Mesenchymal stem cell (in vitro differentiated cells and primary cell): ENCODE measurements around the gene SLC39A3.

Experiments
- DNase-seq: peaks from one replicate; pipeline ENCODE4 v3.0.0-alpha.2; 2013
- H2AFZ ChIP-seq: one replicate; pipeline ENCODE4 v1.6.1; 2013; ENCODE audit warnings: low read depth, mild to moderate bottlenecking, control low read depth, inconsistent platforms, low read length, moderate library complexity
- H2AK5ac ChIP-seq: 2 replicates; pipeline ENCODE4 v1.6.1; 2013; ENCODE audit warnings: low read length, moderate library complexity, mild to moderate bottlenecking, inconsistent platforms; ENCODE audit not compliant: severe bottlenecking
- H2BK120ac ChIP-seq: one replicate; pipeline ENCODE4 v1.6.1; 2013; ENCODE audit warnings: low read depth, mild to moderate bottlenecking, inconsistent platforms, low read length, moderate library complexity
- H2BK12ac ChIP-seq, 2 experiments: one replicate each; pipeline ENCODE4 v1.6.1; 2013; ENCODE audit warnings: inconsistent platforms in 2 of 2, low read length in 2 of 2, mild to moderate bottlenecking in 2 of 2, moderate library complexity in 2 of 2, control low read depth in 1 of 2
- H2BK15ac ChIP-seq: one replicate; pipeline ENCODE4 v1.6.1; 2013; ENCODE audit warnings: mild to moderate bottlenecking, low read depth, inconsistent platforms; ENCODE audit not compliant: poor library complexity, severe bottlenecking
- H2BK5ac ChIP-seq: 2 replicates; pipeline ENCODE4 v1.6.1; 2013; ENCODE audit warnings: low read depth, mild to moderate bottlenecking, low read length, control low read depth, inconsistent platforms; ENCODE audit not compliant: poor library complexity, severe bottlenecking
- H3K14ac ChIP-seq, 2 experiments: one replicate each; pipeline ENCODE4 v1.6.1; 2013; ENCODE audit warnings: inconsistent platforms in 2 of 2, low read length in 2 of 2, control low read depth in 1 of 2, mild to moderate bottlenecking in 1 of 2, moderate library complexity in 1 of 2
- H3K18ac ChIP-seq, 2 experiments: one replicate each; pipeline ENCODE4 v1.6.1; 2013; ENCODE audit warnings: inconsistent platforms in 2 of 2, low read length in 2 of 2, control low read depth in 1 of 2, low read depth in 1 of 2, mild to moderate bottlenecking in 1 of 2
- H3K23ac ChIP-seq, 2 experiments: one replicate each; pipeline ENCODE4 v1.6.1; 2013; ENCODE audit warnings: inconsistent platforms in 2 of 2, low read length in 2 of 2, mild to moderate bottlenecking in 2 of 2, moderate library complexity in 2 of 2, control low read depth in 1 of 2
- H3K27ac ChIP-seq: 2 replicates; pipeline ENCODE4 v1.5.1; 2013; ENCODE audit warnings: mild to moderate bottlenecking, moderate library complexity, low read length, control low read depth, inconsistent platforms; ENCODE audit not compliant: poor library complexity, severe bottlenecking
- H3K27me3 ChIP-seq, 2 experiments: 2 replicates each; pipeline versions ENCODE4 v1.6.1 to v1.7.0; 2013; ENCODE audit warnings: low read length in 2 of 2, mild to moderate bottlenecking in 2 of 2, moderate library complexity in 2 of 2, control low read depth in 1 of 2, inconsistent platforms in 1 of 2; ENCODE audit not compliant: control insufficient read depth in 1 of 2, insufficient read depth in 1 of 2
- H3K36me3 ChIP-seq, 2 experiments: 2 replicates each; pipeline versions ENCODE4 v1.6.1 to v1.7.0; 2013; ENCODE audit warnings: low read length in 2 of 2, control low read depth in 1 of 2, inconsistent platforms in 1 of 2, low read depth in 1 of 2, mild to moderate bottlenecking in 1 of 2; ENCODE audit not compliant: insufficient read depth in 2 of 2, control insufficient read depth in 1 of 2
- H3K4ac ChIP-seq, 2 experiments: one replicate each; pipeline ENCODE4 v1.6.1; 2013; ENCODE audit warnings: inconsistent platforms in 2 of 2, low read length in 2 of 2, mild to moderate bottlenecking in 2 of 2, moderate library complexity in 2 of 2, control low read depth in 1 of 2, low read depth in 1 of 2
- H3K4me1 ChIP-seq: 2 replicates; pipeline ENCODE4 v1.6.1; 2013; ENCODE audit warnings: low read depth, low read length, control low read depth; ENCODE audit not compliant: control insufficient read depth, insufficient read depth
- H3K4me2 ChIP-seq: 2 replicates; pipeline ENCODE4 v1.6.1; 2013; ENCODE audit warnings: low read length, mild to moderate bottlenecking, inconsistent platforms; ENCODE audit not compliant: poor library complexity, severe bottlenecking
- H3K4me3 ChIP-seq, 2 experiments: 2 replicates each; pipeline versions ENCODE4 v1.5.1 to v1.7.0; 2013; ENCODE audit warnings: low read length in 2 of 2, mild to moderate bottlenecking in 2 of 2, control low read depth in 1 of 2, low read depth in 1 of 2; ENCODE audit not compliant: insufficient read depth in 1 of 2
- H3K79me1 ChIP-seq: replicated peaks from 2 replicates; pipeline ENCODE4 v1.6.1; 2013; ENCODE audit warnings: mild to moderate bottlenecking, control low read depth, low read length, inconsistent platforms; ENCODE audit not compliant: poor library complexity, severe bottlenecking
- H3K9ac ChIP-seq: 2 replicates; pipeline ENCODE4 v1.7.0; 2013; ENCODE audit warnings: mild to moderate bottlenecking, low read length, moderate library complexity
- H3K9me3 ChIP-seq: 2 replicates; pipeline ENCODE4 v1.7.0; 2013; ENCODE audit warnings: mild to moderate bottlenecking, low read length; ENCODE audit not compliant: control insufficient read depth
- H4K8ac ChIP-seq: one replicate; pipeline ENCODE4 v1.6.1; 2013; ENCODE audit warnings: inconsistent platforms, mild to moderate bottlenecking, low read length, moderate library complexity
- H4K91ac ChIP-seq: one replicate; pipeline ENCODE4 v1.6.1; 2013; ENCODE audit warnings: mild to moderate bottlenecking, low read length, inconsistent platforms
- WGBS: methylation state at CpG from one replicate; pipeline ENCODE4 v1.1.7; 2013; ENCODE audit warnings: mixed read lengths; 5-methylcytosine and 5-hydroxymethylcytosine counted together

SLC39A3 gene

GRCh38 chr19:2683430-2684003, 56.3 kb downstream of the SLC39A3 start:
- Histone ChIP-seq H3K4me2 (no peak overlapping the region), H3K14ac (no peak overlapping the region), H2BK15ac (no peak overlapping the region), H3K4me3 (no peak overlapping the region), H2BK12ac (no peak overlapping the region), H3K9me3 (no peaks in the 10 kb centered on the region), H3K4me1 (no peaks in the 10 kb centered on the region), H3K18ac (no peak overlapping the region), H3K4ac (no peak overlapping the region), H3K9ac (no peak overlapping the region), H2BK120ac (no peak overlapping the region), H3K23ac (no peak overlapping the region), H3K79me1 (no peaks in the 10 kb centered on the region), H2BK5ac (no peak overlapping the region), H3K27me3 (peaks cover 10 to 11% of the 10 kb centered on the region in 2 experiments), H2AK5ac (no peak overlapping the region), H3K27ac (no peak overlapping the region), H4K8ac (no peak overlapping the region), H4K91ac (peak overlapping the region; percentile 27), H2AFZ (no peak overlapping the region), H3K36me3 (no peaks in the 10 kb centered on the region)
- 83% methylated on average over 20 of the region's 20 CpGs for WGBS
- no peak for DNase-seq
